ENCODE measurements around the gene ERLEC1.

GRCh38 chr2:53820048-53820447 is 33.2 kb downstream of the ERLEC1 start:
- TF ChIP-seq CTCF (IDR thresholded peaks at IDR 0.05; ENCODE audit: low read length), result no peak
- TF ChIP-seq EZH2 (IDR thresholded peaks at IDR 0.05; ENCODE audit: borderline replicate concordance, low read length), result no peak

Measured in OCI-LY1 (cell line).